Esophagus squamous epithelium (tissue), 5 donors: Measurements from ENCODE around the gene RNASE9. TPM values are rescaled to one million over a fixed set of nuclear protein-coding genes. Genes with fewer than 3 reads are reported as not detected.
"Not testable (repeated sequence)": the region's sequence is repeated elsewhere in the genome, so short reads cannot be mapped to it uniquely, and the experiment has no call there.

Experiments
- DNase-seq: peaks from one replicate; lab custom pipeline; 2025; lab: John Stamatoyannopoulos, UW
- H3K27ac ChIP-seq, 4 donors: fragments of 200-600 bp; sonication (generic); one replicate each; pipeline ENCODE4 v1.5.1; 2016 to 2019; ENCODE audit warnings: mild to moderate bottlenecking in 1 of 4
- H3K27me3 ChIP-seq, 4 donors: fragments of 200-600 bp; sonication (generic); 1 replicate in 3 of 4; 2 replicates in 1 of 4; pipeline versions ENCODE4 v1.5.1 to v1.6.0; 2017 to 2021; ENCODE audit warnings: antibody characterized with exemption in 1 of 4
- H3K36me3 ChIP-seq, 3 donors: fragments of 200-600 bp; sonication (generic); one replicate each; pipeline ENCODE4 v1.5.1; 2016 to 2019
- H3K4me1 ChIP-seq, 3 donors: fragments of 200-600 bp; sonication (generic); one replicate each; pipeline ENCODE4 v1.5.1; 2017 to 2019
- H3K4me3 ChIP-seq, 4 donors: fragments of 200-600 bp; sonication (generic); 1 replicate in 3 of 4; 2 replicates in 1 of 4; pipeline ENCODE4 v1.5.1; 2016 to 2019; ENCODE audit warnings: mild to moderate bottlenecking in 2 of 4, moderate library complexity in 1 of 4
- H3K9me3 ChIP-seq, 3 donors: fragments of 200-600 bp; sonication (generic); one replicate each; pipeline ENCODE4 v1.5.1; 2016 to 2019
- CTCF ChIP-seq, 6 experiments: fragments of 450-650 bp in 4 of 6; fragments of 200-600 bp in 2 of 6; sonication (generic) in 2 of 6; IDR thresholded peaks; one replicate each; pipeline ENCODE4 v1.5.1; 2016 to 2019; ENCODE audit warnings: antibody characterized with exemption in 6 of 6, mild to moderate bottlenecking in 4 of 6, moderate library complexity in 4 of 6
- POLR2A ChIP-seq, 4 donors: fragments of 450-650 bp; IDR thresholded peaks; one replicate each; pipeline ENCODE4 v1.6.1; 2017; ENCODE audit warnings: antibody characterized with exemption in 4 of 4, mild to moderate bottlenecking in 4 of 4, moderate library complexity in 3 of 4
- WGBS, 2 donors: methylation state at CpG; one replicate each; pipeline ENCODE4 v1.1.5; 2018; 5-methylcytosine and 5-hydroxymethylcytosine counted together
- intact Hi-C: fragments of 100-400 bp; cut with DNase I; formaldehyde crosslinking; loops from one replicate; pipeline ENCODE4 v1.15.0; 2022
- total RNA-seq, 4 donors: library from RNA; depleted of rRNA; stranded (reverse); fragments of >200 nt; gene quantifications; one replicate each; pipeline ENCODE4 v1.1.0, GENCODE V29; 2016
- donor health status: DM: yes; HTN: yes; CAD: no.

Gene RNASE9
- total RNA-seq, 4 donors from 2014 or later = not detected

GRCh38 chr14:20522332-20522731 is 38.5 kb downstream of the RNASE9 start:
- Histone ChIP-seq H3K4me3 (no peak overlapping the region), H3K9me3 (no peaks in the 10 kb centered on the region), H3K36me3 (no peaks in the 10 kb centered on the region), H3K27me3 (peaks cover 0 to 11% (median 0%) of the 10 kb centered on the region in 4 donors), H3K27ac (no peak overlapping the region), H3K4me1 (no peaks in the 10 kb centered on the region)
- TF ChIP-seq CTCF (IDR thresholded peaks at IDR 0.05) (no peak), POLR2A (IDR thresholded peaks at IDR 0.05) (no peak)
- DNase-seq = no peak
- 27 to 57% methylated on average over 1 of the region's 1 CpG for WGBS, 2 donors
- intact Hi-C loops = no loop called here

- H3K4me1 ChIP-seq = no peaks in the 10 kb centered on the region
- peaks cover 0 to 4% (median 0%) of the 10 kb centered on the region in 4 donors for H3K27me3 ChIP-seq
- 34 to 55% methylated on average over 4 of the region's 4 CpGs for WGBS, 2 donors
- H3K27ac ChIP-seq = peak overlapping the region in 1 of 4 donors; percentile 21
- no peak overlapping the region for H3K4me3 ChIP-seq
- no peaks in the 10 kb centered on the region for H3K36me3 ChIP-seq
- TF ChIP-seq CTCF (IDR thresholded peaks at IDR 0.05) (no peak), POLR2A (IDR thresholded peaks at IDR 0.05) (no peak)
- H3K9me3 ChIP-seq = no peaks in the 10 kb centered on the region
- intact Hi-C loops = no loop called here
- DNase-seq = no peak
Measured at GRCh38 chr14:20516921-20517320, 43.9 kb downstream of the RNASE9 start.

- DNase-seq = no peak
- Histone ChIP-seq H3K36me3 (no peaks in the 10 kb centered on the region), H3K9me3 (no peaks in the 10 kb centered on the region), H3K4me1 (no peaks in the 10 kb centered on the region), H3K4me3 (no peak overlapping the region), H3K27me3 (peaks cover 0 to 4% (median 0%) of the 10 kb centered on the region in 4 donors), H3K27ac (no peak overlapping the region)
- intact Hi-C loops = no loop called here
- no peak for TF ChIP-seq POLR2A (IDR thresholded peaks at IDR 0.05)
- no peak for TF ChIP-seq CTCF (IDR thresholded peaks at IDR 0.05)
- WGBS, 2 donors = 82% methylated on average over 4 of the region's 4 CpGs
Measured at GRCh38 chr14:20515846-20516245, 45.0 kb downstream of the RNASE9 start.

- no peak overlapping the region for H3K4me3 ChIP-seq
- H3K9me3 ChIP-seq = no peaks in the 10 kb centered on the region
- DNase-seq = no peak
- no peaks in the 10 kb centered on the region for H3K4me1 ChIP-seq
- H3K36me3 ChIP-seq = no peaks in the 10 kb centered on the region
- no peak overlapping the region for H3K27ac ChIP-seq
- H3K27me3 ChIP-seq = peaks cover 0 to 4% (median 0%) of the 10 kb centered on the region in 4 donors
- WGBS, 2 donors = 60 to 77% methylated on average over 6 to 7 of the region's 7 CpGs
- no peak for TF ChIP-seq POLR2A (IDR thresholded peaks at IDR 0.05)
- TF ChIP-seq CTCF (IDR thresholded peaks at IDR 0.05) = no peak
- intact Hi-C loops = no loop called here
Measured at GRCh38 chr14:20512177-20512905, 48.5 kb downstream of the RNASE9 start.

GRCh38 chr14:20508367-20508766 is 52.5 kb downstream of the RNASE9 start:
- TF ChIP-seq POLR2A (IDR thresholded peaks at IDR 0.05) (no peak), CTCF (IDR thresholded peaks at IDR 0.05) (no peak)
- H3K9me3 ChIP-seq = no peaks in the 10 kb centered on the region
- intact Hi-C loops = no loop called here
- H3K4me1 ChIP-seq = no peaks in the 10 kb centered on the region
- no peak overlapping the region for H3K27ac ChIP-seq
- DNase-seq = no peak
- H3K36me3 ChIP-seq = no peaks in the 10 kb centered on the region
- H3K27me3 ChIP-seq = no peaks in the 10 kb centered on the region
- 77 to 91% methylated on average over 8 of the region's 8 CpGs for WGBS, 2 donors
- H3K4me3 ChIP-seq = no peak overlapping the region

- H3K27me3 ChIP-seq, H3K4me3 ChIP-seq, H3K36me3 ChIP-seq, H3K27ac ChIP-seq, intact Hi-C loops, H3K9me3 ChIP-seq, H3K4me1 ChIP-seq, DNase-seq: not testable (repeated sequence)
- WGBS, 2 donors = 77 to 96% methylated on average over 3 of the region's 3 CpGs
Measured at GRCh38 chr14:20507537-20507936, 53.3 kb downstream of the RNASE9 start.

- H3K9me3 ChIP-seq, H3K27me3 ChIP-seq, H3K27ac ChIP-seq, DNase-seq, H3K4me3 ChIP-seq, H3K4me1 ChIP-seq, H3K36me3 ChIP-seq, intact Hi-C loops: not testable (repeated sequence)
- no CpG with 5 or more reads among the region's 30 CpGs for WGBS, 2 donors
Measured at GRCh38 chr14:20506752-20507151, 54.1 kb downstream of the RNASE9 start.

GRCh38 chr14:20506276-20506675 is 54.6 kb downstream of the RNASE9 start:
- H3K4me3 ChIP-seq, H3K36me3 ChIP-seq, intact Hi-C loops, H3K27me3 ChIP-seq, DNase-seq, H3K9me3 ChIP-seq, H3K27ac ChIP-seq, H3K4me1 ChIP-seq: not testable (repeated sequence)
- no CpG with 5 or more reads among the region's 30 CpGs for WGBS, 2 donors
